Measurements from ENCODE around the gene CAMK2B. TPM values are rescaled to one million over a fixed set of nuclear protein-coding genes. Genes with fewer than 3 reads are reported as not detected.

CAMK2B gene
- total RNA-seq, 1 donor from 2014 or later, result under 0.01 TPM

DNA sequence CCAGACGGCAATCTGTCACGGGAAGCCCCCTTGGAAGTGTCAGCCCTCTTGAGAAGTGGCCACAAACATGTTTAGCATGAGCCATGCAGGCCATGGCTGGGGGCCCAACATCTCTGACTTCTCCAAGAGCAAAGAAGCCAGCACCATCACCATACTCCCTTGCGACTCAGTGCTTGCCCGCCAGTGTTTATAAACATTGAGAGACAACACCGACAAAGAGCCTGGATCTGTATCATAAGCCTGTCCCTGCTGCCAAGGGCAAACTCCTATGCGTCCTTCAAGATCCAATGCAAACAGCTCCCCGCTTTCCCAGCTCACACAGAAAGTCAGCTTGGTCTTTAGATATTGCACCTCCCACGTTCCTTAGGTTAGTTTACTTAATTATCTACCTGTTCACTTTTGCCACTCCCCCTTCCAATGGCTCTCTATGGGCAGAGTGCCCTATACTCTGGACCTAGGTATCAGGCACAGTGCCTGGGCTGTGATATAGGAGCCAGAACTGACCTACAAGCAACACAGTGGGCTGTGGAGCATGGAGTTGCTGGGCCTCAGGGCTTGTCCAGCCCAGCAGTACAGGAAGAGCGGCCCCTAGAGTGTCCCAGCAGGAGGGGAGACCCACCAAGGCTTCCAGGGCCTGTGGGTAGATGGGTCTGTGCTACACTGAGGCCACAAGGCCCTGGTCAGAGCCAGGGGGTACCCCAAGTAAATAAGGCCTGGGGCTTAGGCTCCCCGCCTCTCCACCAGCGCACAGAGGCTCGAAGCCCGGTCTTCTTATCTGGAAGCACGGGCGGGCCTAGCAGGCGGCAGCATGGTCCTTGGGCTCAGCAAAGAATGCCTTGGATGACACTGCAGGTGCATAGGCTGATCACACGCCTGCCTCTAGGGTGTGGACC, 37.7 kb downstream of the CAMK2B start:
- no peak for DNase-seq (ENCODE audit: low read depth in 2 of 2)

DNA sequence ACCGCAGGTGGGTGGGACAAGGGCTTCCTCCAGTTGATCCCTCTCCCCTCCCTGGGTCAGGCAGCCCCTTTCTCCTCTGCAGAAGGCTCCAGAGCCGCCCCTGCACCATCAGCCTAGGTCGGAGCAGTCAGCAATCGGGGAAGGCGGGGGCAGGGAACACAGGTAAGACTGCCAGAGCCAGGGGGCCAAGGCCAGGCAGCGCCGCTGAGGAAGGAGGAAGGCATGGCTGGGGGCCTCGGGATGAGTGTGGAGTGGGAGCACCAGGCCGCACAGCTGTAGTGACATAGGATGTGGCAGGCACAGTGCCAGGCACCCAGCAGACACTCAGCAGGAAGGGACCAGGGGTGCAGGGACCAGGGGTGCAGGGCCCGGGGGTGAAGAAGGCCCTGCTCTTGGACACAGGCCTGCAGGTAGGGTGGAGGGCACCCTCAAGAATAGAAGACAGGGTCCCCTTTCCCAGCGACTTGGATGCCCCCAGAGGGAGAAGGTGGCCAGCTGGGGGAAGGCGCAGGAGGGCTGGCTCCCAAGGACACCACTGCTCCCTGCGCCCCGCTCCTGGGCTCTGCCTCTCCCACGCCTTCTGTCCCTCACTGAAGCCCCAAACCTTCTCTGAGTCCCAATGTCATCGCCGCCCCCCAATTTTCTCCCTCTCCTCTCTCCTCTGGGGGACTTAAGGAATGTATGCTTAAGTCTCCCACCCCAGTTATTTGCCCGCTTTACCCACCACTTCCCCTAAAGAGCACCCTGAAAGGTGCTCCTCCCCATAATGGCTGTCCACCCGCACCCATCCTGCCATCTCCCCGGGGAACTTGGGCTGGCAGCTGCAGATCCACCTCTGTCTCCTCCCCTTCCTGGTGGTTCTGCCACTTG, 38.5 kb downstream of the CAMK2B start:
- no peak for DNase-seq (ENCODE audit: low read depth in 2 of 2)

DNA sequence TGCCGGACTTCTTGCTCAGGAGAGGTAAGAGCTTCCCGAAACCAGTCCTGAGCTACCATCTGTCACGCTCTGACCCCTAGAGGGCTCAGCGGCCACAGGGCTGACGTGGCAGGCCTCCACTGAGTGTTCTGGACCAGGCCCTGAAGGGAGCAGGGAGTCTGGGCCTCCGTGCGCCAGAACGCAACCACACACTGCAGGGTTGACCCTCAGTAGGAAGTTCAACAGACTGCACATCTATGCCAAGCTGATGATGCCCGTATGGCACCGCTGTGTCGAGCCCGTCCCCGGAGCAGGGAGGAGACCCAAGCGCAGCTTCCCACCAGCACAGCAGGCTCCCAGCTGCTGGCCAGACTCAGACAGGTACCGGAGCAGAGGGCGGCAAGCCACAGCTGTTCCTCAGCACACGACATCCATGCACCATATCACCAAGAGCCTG, 39.2 kb downstream of the CAMK2B start:
- DNase-seq (ENCODE audit: low read depth in 2 of 2), result no peak

DNA sequence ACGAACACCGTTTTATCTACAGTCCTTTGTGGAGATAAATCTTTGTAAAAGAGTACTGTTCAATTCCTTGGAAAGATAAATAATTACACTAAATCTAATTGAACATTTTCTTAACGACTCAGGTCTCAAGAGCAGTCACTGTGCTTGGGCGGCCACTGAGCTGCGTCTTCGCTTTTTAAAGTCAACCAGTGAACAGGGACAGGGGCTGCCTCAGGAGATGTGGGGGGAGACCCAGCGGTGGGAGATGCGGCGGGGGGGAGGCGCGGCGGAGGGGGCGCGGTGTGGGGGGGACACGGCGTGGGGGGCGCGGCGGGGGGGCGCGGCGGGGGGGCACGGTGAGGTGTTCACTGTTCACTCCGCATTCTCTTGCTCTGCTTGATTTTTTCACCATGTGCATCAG, 39.8 kb downstream of the CAMK2B start:
- DNase-seq (ENCODE audit: low read depth in 2 of 2), result no peak

DNA sequence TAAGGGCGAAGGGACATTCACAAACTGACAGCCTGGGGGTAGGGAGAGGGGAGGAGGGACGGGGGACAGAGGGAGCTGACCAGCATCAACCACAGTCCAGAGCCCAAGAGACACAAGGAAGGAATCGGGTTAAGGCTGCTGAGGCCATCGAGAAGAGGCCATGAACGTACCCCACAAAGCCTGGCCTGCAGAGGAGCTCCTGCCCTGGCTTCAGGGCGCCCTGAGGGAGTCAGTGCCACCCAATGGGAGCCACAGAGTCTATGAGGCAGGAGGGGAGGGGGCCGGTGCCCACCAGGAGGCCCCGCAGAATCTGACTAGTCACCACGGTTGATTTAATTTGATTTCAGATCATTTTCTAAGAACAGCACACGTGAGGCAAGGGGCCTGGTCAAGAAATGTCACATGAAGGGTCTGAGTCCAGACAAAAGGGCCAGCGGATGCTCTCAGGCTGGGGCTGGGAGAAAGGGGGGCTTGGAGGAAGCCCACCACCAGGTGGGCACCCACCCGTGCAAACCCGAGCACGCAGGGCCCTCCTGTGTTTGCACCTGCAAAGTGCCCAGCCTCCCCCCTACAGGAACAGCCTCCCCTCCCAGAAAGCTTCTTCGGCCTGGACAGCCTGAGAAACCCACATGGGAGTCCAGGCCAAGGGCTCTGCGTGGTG, 40.4 kb downstream of the CAMK2B start:
- DNase-seq (ENCODE audit: low read depth in 2 of 2), result no peak

DNA sequence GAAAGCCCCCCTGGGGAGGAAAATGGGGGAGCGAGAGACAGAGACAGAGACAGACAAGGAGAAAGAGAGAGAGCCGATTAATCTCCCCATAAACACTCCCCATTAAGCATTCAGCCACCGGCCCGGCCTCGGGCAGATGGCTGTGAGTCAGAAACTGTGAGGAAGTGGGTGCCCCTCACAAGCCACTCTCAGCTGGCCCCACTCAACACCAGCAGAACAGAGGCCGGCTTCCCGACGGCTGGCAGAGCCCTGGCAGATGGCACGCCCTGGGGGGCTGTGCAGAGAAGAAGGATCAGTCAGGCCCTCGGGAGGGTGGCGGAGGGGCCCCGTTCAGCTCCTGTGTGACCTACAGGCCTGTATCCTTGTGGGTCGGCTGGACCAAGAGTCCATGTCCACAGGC, 41.2 kb downstream of the CAMK2B start:
- peak in 1 of 2 donors; percentile 17 for DNase-seq (ENCODE audit: low read depth in 2 of 2)

DNA sequence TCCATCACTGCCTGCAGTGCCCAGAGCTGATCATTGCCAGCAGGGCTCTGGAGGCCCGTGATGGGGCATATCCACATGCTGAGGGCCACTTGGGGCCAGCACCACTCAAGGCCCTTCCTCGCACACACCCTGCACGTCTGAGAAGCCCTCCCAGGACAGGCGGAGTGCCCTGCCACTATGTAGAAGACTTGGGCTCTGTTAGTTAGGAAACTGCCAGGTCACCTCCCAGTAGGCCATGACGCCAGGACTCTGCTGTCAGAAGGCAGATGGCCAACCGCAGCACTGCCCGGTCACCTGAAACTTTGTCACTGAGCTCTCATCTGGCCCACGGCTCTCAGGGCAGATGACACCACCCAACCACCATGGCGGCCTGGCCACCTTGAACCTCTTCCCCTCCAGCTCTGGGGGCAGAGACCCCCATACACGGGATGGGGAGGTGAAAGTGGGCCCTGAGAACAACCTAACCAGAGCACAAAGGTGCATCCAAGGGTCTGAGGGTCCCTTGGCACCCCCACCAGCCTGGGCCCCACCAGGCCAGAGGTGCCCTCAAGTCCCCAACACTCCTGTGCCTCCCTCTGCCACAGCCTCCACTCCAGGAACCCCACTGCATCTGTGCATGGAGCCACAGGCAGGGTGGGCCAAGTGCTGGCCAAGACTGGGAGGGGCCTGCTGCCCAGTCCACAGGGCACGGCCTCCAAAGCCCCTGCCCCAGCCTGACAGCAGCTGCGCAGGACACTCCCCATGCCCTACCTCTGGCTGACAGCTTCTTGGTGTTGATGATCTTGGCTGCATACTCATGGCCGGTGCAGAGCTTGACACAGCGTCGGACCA, 41.8 kb downstream of the CAMK2B start:
- no peak for DNase-seq (ENCODE audit: low read depth in 2 of 2)

DNA sequence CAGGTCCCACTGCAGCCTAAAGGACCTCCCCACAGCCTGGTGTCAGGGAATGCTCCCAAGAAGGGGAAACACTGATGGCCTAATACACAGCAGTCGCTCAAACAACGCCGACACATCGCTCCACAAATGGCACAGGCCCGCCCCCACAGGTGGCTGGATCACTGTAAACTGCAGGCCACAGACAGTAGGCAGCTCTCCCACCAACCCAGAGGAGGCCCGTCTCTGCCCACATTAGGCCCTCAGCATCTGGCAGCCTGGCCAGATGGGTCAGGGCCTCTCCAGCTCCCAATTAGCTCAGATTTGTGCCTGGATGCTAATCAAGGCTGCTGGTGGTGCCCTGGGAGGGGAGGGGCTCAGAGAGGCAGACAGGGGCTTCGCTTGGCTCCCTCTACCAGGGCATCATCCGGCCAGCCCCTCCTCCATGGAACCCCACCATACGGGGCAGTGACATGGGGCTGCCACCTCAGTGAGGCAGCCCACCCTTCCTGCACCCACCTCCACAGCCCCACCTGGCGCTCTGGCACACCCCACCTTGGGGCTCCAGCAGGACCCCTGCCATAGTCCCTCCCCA, 42.7 kb downstream of the CAMK2B start:
- DNase-seq (ENCODE audit: low read depth in 2 of 2), result no peak

DNA sequence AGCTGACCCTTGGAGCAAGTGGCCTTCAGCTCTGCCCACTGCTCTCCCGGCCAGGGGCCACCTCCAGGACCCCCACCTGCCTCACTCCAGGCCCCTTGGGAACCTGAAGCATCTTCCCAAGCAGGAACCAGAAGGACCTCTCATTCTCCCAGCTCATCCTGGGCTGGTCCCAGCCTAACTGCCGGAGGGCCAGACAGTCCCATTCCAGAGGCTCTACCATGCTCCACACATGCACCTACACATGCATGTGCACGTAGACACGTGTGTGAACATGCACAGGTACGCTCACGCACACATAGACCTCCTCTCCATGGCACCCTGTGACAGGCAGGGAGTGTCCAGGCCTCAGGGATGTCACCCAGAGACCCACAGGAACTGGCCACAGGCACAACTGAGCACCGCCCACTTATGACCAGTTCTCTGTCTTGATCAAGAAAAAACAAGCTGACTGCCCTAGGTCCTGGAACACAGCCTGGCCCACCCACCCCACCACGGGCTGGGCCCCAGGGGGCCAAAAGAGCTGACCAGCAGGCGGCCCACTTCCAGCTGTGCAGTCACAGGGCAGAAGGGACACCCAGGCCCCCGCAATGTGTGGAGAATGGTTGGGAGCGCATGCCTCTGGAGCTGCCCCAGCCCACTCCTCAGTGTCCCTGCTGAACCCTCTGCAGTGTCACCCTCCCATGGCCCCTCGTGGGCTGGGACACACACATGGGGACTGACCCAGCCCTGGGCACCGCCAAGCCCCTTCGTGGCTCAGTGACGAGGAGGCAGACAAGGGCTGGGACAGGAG, 43.4 kb downstream of the CAMK2B start:
- no peak for DNase-seq (ENCODE audit: low read depth in 2 of 2)

DNA sequence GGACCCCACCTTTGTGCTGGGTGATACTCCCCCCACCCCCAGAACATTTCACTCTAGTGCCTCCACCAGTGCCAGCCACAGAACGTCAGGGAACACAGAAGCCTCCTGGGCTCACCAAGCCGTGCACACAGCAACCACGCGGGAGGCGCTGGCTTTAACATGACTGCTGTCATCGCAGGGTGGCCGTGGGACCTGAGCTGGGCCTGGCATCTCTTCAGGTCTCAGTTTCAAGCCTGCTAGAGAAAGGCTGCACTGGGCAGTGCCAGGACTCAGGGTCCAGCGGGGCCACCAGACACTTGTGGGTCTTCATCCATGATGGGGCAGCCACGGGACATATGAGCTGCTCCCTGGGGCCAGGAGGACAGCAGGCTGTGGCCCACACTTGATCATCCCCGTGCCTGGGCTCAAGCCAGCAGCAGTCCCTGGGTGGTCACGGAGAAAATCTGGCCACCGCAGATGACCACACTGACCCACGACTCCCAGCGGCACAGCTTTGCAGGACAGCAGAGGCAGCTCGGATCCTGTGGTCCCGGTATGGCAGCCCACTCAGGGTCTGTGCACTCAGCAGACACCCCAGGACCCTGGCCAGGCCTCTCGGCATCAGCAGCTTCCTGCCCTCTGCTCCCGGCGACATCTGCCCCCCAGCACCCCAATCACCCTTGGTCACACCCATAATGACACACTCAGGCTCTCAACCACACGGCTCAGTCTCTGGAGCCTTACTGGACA, 44.2 kb downstream of the CAMK2B start:
- DNase-seq (ENCODE audit: low read depth in 2 of 2), result no peak

DNA sequence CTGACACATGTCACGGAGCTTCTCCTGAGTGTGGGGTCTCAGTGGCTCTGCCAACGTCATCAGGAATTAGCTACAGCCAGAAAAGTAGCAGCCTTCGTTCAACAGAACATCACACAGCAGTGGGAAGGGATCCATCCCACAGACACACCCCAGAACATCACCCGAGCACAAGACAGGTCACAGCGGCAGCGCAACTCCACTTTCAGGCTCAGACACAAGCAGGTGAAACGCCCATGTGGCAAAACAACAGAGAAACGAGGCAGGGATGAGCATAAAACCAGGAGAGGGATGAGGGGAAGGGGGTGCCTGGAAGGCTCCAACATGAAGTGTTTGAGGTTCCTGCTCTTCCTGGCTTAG, 44.8 kb downstream of the CAMK2B start:
- no peak for DNase-seq (ENCODE audit: low read depth in 2 of 2)

DNA sequence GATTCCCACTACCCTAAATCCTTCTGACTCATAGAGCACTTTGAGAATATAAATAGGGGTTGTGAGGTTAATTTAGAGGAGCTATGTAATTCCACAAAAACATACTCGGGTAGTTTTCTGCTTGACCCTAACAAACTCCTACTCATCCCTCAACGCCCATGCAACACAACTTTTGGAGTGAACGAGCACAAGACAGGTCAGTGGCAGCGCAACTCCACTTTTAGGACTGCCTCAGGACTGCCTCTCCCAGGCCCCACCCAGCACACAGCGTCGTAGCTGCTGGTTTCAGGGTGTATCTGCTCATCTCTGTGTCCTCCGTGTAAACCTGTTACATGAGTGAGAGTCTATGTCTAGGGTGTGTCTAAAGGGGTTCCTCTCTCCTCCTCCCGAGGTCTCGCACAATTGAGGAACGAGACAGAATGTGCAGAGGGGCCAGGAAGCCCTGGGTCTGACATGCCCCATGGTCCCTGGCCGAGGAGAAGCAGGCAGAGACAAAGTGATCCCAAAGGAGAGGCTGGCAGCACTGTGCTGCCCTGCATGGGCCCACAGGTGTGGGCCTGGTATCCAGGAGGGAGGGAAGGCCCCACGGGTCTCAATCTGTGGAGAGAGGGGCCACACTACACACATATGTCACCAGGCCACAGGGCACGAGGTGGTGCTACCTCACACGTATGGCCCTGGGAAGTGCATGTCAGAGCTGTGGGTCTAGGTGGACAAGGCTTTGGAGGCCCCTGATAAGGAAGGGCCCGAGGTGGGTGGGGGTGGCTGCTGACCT, 45.5 kb downstream of the CAMK2B start:
- DNase-seq (ENCODE audit: low read depth in 2 of 2), result no peak

DNA sequence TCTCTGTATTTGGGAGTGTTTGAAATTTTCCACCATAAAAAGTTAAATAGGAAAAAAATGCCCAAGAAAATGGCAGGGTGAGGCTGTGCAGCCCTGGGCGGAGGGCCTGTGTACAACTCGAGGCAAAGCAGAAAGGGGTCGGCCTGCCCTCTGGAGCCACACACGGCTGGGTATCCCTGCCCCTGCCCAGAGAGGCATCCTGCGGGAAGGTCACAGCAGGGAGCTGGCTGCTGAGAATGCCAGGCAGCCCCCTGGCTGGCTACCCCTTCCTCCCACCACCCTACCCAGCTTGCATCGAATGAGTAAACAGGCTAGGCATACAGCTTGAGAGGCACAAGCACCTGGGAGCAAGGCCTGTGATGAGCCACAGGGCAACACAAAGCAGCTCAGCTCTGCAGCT, 46.1 kb downstream of the CAMK2B start:
- no peak for DNase-seq (ENCODE audit: low read depth in 2 of 2)

DNA sequence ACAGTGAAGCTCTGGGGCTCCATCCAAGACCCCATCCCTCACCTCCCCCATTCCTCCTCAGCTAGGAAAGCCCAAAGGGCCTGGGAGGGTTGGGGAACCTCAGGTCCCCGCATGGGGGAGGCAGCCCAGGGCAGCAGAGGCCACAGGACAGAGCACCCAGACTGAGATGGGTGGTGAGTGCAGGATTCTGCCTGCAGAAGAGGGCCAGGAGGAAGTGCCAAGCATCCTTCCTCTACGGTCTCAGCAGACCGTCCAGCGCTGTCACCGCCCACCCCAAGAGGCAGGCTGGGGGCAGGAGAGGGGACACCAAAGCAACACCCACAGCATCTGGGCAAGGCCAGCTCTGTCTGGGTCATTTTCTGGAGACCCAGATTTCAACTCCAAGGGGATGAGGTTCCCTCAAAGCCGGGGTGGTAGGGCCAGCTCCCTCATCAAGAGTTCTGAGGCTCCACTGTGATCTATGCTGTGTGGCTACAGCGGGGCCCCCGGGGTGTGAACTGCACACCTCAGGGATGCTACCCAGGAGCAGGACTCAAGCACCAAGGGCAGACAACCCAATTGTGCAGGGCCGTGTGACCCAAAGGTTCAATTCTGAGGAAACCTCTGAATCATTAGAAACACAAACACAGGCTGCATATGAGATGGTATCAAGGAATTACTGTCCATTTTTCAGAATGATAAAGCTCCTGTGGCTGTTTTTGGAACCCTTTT, 46.8 kb downstream of the CAMK2B start:
- no peak for DNase-seq (ENCODE audit: low read depth in 2 of 2)

DNA sequence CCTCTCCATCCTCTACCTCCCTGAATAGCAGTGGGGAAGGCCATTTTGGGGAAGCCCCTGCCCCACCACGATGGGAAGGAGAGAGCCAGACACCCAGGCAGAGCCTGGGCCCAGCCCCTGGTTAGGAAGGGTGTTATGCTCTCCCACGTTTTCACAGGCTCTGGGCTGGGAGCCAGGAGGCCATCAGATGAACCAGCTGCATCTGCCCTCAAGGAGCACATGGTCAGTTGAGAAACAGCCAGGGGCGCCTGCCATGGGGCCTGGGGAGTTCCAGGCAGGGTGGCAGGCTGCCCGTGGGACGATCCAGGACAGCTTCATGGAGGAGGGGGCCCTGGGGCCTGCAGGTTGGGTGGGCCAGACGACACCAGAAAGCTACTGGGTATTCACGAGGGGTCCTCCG, 47.5 kb downstream of the CAMK2B start:
- no peak for DNase-seq (ENCODE audit: low read depth in 2 of 2)

DNA sequence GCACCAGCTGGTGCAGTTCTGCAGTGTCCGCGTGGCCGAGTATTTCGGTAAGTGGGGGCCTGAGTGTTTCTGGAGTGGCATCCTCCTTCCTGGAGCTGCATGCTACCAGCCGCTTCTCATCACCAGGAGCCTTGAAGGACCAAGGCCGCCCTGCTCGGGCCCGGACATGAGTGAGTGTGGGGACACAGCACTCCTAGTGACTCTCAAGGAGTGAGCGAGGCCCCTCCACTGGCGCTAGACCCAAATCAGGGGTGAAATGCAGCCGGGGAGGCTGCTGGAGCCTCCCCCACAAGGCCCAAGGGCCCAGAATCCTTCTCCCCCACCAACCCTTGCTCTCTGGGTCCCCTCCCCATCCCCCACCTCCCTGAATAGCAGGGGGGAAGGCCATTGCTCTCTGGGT, 48.0 kb downstream of the CAMK2B start:
- DNase-seq (ENCODE audit: low read depth in 2 of 2), result no peak

DNA sequence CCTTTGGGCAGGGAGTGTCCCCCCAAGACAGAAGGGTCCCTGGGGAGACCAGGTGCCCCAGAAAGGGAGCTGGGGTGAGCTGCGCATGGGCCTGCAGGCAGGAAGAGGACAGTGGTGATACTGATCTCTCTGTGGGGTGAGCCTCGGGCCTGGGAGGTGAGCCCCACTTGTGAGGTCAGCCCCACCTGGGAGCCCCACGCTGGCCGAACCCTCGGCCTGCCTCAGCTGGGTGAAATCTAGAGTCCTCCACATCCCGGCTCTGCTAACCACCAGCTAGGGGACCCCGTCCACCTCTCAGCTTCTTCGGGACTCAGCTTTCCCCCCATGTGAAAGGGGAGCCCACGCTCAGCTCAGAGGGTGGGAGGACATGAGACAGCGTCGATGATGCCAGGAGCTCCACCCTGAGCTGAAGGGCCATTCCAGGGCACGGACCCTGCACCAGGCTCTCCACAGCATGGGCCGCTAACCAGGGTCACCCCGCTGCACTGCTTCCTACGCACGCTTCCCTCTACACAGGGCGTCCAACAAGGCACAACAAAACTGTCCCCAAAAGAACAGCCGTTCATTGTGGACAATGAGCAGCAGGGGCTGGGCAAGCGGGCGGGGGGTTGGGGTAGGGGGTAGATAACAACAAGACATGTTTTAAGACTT, 48.7 kb downstream of the CAMK2B start:
- DNase-seq (ENCODE audit: low read depth in 2 of 2), result no peak
